Brain microvascular endothelial cell (primary cell): ENCODE data around the gene VPS11.

ENCODE experiments used
- DNase-seq: peaks from one replicate; pipeline ENCODE4 v3.0.0-alpha.2; 2020
- H3K27ac ChIP-seq: fragments of 250-450 bp; sonication (Bioruptor Pico); 2 replicates; pipeline ENCODE4 v1.5.1; 2020; ENCODE audit warnings: mild to moderate bottlenecking, moderate library complexity
- H3K27me3 ChIP-seq: fragments of 250-450 bp; sonication (Bioruptor Pico); replicated peaks from 2 replicates; pipeline ENCODE4 v1.5.1; 2020; ENCODE audit warnings: mild to moderate bottlenecking
- H3K36me3 ChIP-seq: fragments of 250-450 bp; sonication (Bioruptor Pico); replicated peaks from 2 replicates; pipeline ENCODE4 v1.5.1; 2020; ENCODE audit warnings: mild to moderate bottlenecking
- H3K4me3 ChIP-seq: 2 replicates; pipeline ENCODE4 v1.5.1; 2011; ENCODE audit warnings: low read depth, mild to moderate bottlenecking, control low read depth, low read length, moderate library complexity
- in situ Hi-C: cut with HindIII; loops from 2 replicates; pipeline ENCODE4 v1.10.0; 2017; ENCODE audit warnings: low sequenced_read_pairs, low pct_ligation_motif_present
- TF ChIP-seq, protein P1 (sequence below): IDR thresholded peaks from 2 replicates; pipeline ENCODE4 v1.5.1; 2011; ENCODE audit warnings: low read depth, mild to moderate bottlenecking, moderate library complexity, low read length, control low read depth, inconsistent platforms; ENCODE audit errors: missing control alignments

VPS11 gene

DNA sequence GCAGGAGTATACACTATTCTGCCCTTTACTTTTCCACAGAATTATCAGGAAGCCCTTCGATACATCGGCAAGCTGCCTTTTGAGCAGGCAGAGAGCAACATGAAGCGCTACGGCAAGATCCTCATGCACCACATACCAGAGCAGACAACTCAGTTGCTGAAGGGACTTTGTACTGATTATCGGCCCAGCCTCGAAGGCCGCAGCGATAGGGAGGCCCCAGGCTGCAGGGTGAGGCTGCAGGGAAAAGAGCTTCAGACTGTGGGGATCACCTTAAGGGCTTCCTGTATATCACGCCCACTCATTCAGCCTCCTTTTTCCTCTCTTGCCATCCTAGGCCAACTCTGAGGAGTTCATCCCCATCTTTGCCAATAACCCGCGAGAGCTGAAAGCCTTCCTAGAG, 10.2 kb downstream of the VPS11 start:
- in situ Hi-C loops: no loop called here
- Histone ChIP-seq H3K27ac (no peak overlapping the region), H3K4me3 (no peak overlapping the region), H3K27me3 (no peaks in the 10 kb centered on the region), H3K36me3 (peaks cover 50% of the 10 kb centered on the region)
- TF ChIP-seq, protein P1, sequence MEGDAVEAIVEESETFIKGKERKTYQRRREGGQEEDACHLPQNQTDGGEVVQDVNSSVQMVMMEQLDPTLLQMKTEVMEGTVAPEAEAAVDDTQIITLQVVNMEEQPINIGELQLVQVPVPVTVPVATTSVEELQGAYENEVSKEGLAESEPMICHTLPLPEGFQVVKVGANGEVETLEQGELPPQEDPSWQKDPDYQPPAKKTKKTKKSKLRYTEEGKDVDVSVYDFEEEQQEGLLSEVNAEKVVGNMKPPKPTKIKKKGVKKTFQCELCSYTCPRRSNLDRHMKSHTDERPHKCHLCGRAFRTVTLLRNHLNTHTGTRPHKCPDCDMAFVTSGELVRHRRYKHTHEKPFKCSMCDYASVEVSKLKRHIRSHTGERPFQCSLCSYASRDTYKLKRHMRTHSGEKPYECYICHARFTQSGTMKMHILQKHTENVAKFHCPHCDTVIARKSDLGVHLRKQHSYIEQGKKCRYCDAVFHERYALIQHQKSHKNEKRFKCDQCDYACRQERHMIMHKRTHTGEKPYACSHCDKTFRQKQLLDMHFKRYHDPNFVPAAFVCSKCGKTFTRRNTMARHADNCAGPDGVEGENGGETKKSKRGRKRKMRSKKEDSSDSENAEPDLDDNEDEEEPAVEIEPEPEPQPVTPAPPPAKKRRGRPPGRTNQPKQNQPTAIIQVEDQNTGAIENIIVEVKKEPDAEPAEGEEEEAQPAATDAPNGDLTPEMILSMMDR: no peak
- no peak for DNase-seq

DNA sequence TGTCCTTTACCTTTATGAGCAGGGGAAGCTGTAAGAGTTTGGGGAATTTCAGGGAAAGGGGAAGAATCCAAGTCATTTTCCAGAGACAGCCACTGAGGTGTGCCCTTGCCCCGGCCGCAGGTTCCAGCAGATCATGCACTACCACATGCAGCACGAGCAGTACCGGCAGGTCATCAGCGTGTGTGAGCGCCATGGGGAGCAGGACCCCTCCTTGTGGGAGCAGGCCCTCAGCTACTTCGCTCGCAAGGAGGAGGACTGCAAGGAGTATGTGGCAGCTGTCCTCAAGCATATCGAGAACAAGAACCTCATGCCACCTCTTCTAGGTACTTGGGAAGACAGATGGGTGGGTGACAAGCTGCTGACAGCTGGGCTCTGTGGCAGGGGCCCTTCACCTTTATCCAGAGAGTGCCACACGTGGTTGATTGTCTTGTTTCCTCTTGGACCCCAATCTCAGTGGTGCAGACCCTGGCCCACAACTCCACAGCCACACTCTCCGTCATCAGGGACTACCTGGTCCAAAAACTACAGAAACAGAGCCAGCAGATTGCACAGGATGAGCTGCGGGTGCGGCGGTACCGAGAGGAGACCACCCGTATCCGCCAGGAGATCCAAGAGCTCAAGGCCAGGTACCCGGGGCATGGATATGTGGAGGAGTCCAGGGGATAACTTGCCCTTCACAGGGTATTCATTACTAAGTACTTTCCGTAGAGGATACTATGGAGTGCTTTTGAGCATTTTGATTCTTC, 11.2 kb downstream of the VPS11 start:
- in situ Hi-C loops: no loop called here
- H3K36me3 ChIP-seq: peaks cover 40% of the 10 kb centered on the region
- TF ChIP-seq, protein P1: no peak
- no peak overlapping the region for H3K4me3 ChIP-seq
- H3K27me3 ChIP-seq: no peaks in the 10 kb centered on the region
- DNase-seq: no peak
- H3K27ac ChIP-seq: no peak overlapping the region

DNA sequence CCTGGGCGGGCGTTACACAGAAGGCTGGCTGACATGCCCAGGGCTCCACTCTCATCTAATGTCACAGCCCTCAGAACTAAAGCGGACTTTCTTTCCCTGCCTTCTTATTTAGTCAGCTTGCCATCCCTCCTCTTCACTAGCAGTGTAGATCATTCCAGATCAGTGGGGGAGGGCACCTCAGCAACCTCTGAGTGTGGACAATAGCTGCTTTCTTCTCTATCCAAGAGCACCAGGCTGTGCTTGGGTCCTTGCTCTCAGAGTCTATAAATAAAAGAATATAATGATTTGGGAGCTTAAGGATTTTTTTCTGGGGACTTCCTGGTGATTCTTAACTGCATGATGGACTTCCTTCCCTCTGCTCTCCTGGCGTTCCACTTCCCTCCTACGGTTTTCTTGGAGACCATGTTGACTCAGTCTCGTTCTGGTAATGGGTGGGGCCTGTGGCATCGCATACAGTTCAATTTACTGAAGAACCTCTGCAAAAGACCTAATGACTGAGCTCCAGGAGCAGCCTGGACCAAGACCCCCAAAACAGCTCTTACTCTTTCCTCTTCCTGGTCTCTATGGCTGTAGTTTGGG, 14.2 kb downstream of the VPS11 start:
- H3K27ac ChIP-seq: no peak overlapping the region
- H3K27me3 ChIP-seq: no peaks in the 10 kb centered on the region
- peaks cover 26% of the 10 kb centered on the region for H3K36me3 ChIP-seq
- no peak for DNase-seq
- TF ChIP-seq, protein P1: no peak
- no peak overlapping the region for H3K4me3 ChIP-seq
- in situ Hi-C loops: no loop called here

DNA sequence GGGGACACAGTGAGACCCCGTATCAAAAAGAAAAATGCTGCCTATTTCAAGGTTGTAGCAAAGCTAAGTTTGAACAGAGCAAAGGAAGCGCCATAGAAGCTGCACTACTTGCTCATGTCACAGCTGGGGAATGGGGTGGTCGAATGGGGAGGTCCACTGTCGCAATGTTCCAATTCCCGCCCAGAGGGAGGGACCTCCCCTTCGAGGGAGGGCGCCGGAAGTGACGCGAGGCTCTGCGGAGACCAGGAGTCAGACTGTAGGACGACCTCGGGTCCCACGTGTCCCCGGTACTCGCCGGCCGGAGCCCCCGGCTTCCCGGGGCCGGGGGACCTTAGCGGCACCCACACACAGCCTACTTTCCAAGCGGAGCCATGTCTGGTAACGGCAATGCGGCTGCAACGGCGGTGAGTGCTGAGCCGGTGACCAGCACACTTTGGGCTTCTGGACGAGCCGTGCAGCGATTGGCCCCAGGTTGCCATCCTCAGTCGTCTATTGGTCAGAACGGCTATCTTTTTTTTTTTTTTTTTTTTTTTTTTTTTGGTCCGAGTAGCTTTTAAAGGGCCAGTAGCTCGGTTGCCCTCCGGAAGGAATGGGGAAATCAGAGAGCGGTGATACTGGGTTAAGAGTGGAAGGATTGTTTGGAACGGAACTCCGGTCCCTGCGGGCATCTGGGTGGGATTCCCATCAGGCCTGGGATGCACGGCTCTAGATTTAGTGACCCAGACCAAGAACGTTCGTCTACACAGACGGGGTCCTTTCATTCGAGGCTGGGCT, 17.2 kb downstream of the VPS11 start, which contains the start of gene HMBS:
Gene HMBS, plus strand, starts transcription at position 219 of the 774 bp plus-strand sequence. Its CDS starts 153 bp downstream, at position 372.
- Histone ChIP-seq H3K27me3 (no peaks in the 10 kb centered on the region), H3K4me3 (peak within 1 kb of the TSS; percentile 86), H3K36me3 (peaks cover 4% of the 10 kb centered on the region), H3K27ac (peak within 1 kb of the TSS; percentile 81)
- TF ChIP-seq, protein P1: no peak
- in situ Hi-C loops: no loop called here
- DNase-seq: peak; percentile 90

DNA sequence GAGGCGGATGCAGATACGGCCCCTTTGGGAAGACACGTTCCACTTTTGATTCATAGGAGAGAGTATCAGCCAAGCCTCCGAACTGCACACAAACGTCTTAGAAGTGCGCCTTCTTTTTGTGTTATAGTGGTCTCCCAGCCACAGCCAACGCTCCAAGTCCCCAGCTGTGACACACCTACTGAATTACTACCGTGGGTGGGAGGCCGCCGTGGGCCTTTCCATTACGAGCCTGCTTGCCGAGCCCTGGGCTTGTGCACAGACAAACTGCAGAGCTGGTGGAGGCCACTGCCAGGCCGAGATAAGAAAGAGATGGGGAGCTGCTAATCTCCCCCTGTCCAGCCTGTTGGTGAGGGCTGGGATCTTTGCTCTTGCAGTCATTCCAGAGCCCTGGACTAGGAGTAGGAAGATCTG, 17.8 kb downstream of the VPS11 start:
- in situ Hi-C loops: no loop called here
- H3K27me3 ChIP-seq: no peaks in the 10 kb centered on the region
- no peak for DNase-seq
- H3K27ac ChIP-seq: peak overlapping the region; percentile 81
- TF ChIP-seq, protein P1: no peak
- H3K36me3 ChIP-seq: peaks cover 4% of the 10 kb centered on the region
- H3K4me3 ChIP-seq: peak overlapping the region; percentile 86
